Panc1 (cell line): Measurements from ENCODE around the gene GMFB. TPM values are rescaled to one million over a fixed set of nuclear protein-coding genes. Genes with fewer than 3 reads are reported as not detected.

ENCODE experiments used
- ATAC-seq: fragments of 200-7000 bp; cut with Tn5 transposase; 2 replicates; pipeline ENCODE4 v1.9.1; 2020; ENCODE audit warnings: mild to moderate bottlenecking, moderate library complexity
- Bru-seq: library from RNA; stranded (reverse); fragments of 400-500 nt; gene quantifications from one replicate; lab custom pipeline; 2021; lab: Mats Ljungman, UMichigan
- BruChase-seq, 2 experiments: library from RNA; stranded (reverse); fragments of 400-500 nt; gene quantifications; one replicate each; lab custom pipeline; 2021; lab: Mats Ljungman, UMichigan
- BruUV-seq: library from RNA; stranded (reverse); fragments of 400-500 nt; replicated peaks from 2 replicates; lab custom pipeline; 2021; lab: Mats Ljungman, UMichigan
- CTCF ChIA-PET: fragments of 300-600 bp; sonication (Branson Sonifier 250); formaldehyde crosslinking; loops from one replicate; lab custom pipeline; 2022; ENCODE audit warnings: antibody characterized with exemption; lab: Charles Lee
- POLR2A ChIA-PET: fragments of 300-600 bp; sonication (Branson Sonifier 250); formaldehyde crosslinking; loops from one replicate; lab custom pipeline; 2022; ENCODE audit warnings: antibody characterized with exemption; lab: Charles Lee
- DNase-seq: peaks from one replicate; pipeline ENCODE4 v3.0.0-alpha.2; 2010; ENCODE audit warnings: low read depth, low spot score
- H3K27ac ChIP-seq: 2 replicates; pipeline ENCODE4 v1.5.1; 2011; ENCODE audit warnings: mild to moderate bottlenecking, low read length, inconsistent platforms
- H3K27me3 ChIP-seq: fragments of 200-500 bp; sonication (Bioruptor generic); 2 replicates; pipeline ENCODE4 v1.6.0; 2014; ENCODE audit warnings: low read length, inconsistent platforms; ENCODE audit not compliant: control insufficient read depth, insufficient read depth
- H3K36me3 ChIP-seq: fragments of 200-500 bp; sonication (Bioruptor generic); 2 replicates; pipeline ENCODE4 v1.5.1; 2014; ENCODE audit warnings: inconsistent platforms, mild to moderate bottlenecking, low read length, moderate library complexity; ENCODE audit not compliant: control insufficient read depth, insufficient read depth
- H3K4me1 ChIP-seq: 2 replicates; pipeline ENCODE4 v1.5.1; 2011; ENCODE audit warnings: inconsistent platforms, mild to moderate bottlenecking, low read length, moderate library complexity; ENCODE audit not compliant: control insufficient read depth, insufficient read depth
- H3K4me3 ChIP-seq, 2 experiments: 2 replicates each; pipeline ENCODE4 v1.5.1; 2011 to 2012; ENCODE audit warnings: low read depth in 2 of 2, low read length in 2 of 2, mild to moderate bottlenecking in 2 of 2, inconsistent platforms in 1 of 2, moderate library complexity in 1 of 2
- H3K9me3 ChIP-seq: fragments of 200-500 bp; sonication (Bioruptor generic); 2 replicates; pipeline ENCODE4 v1.5.1; 2014; ENCODE audit warnings: low read depth, mild to moderate bottlenecking, inconsistent platforms, low read length, moderate library complexity; ENCODE audit not compliant: control insufficient read depth, insufficient read depth
- CTCF ChIP-seq: fragments of 450-650 bp; IDR thresholded peaks from 2 replicates; pipeline ENCODE4 v1.5.1; 2017; ENCODE audit warnings: mild to moderate bottlenecking
- POLR2AphosphoS5 ChIP-seq: IDR thresholded peaks from 2 replicates; pipeline ENCODE4 v1.6.1; 2012; ENCODE audit warnings: mild to moderate bottlenecking, low read depth, low read length, moderate library complexity
- REST ChIP-seq, 2 experiments: IDR thresholded peaks; 2 replicates each; pipeline ENCODE4 v1.6.1; 2011 to 2012; ENCODE audit warnings: low read depth in 2 of 2, control low read depth in 1 of 2, low read length in 1 of 2, mild to moderate bottlenecking in 1 of 2, moderate library complexity in 1 of 2; ENCODE audit not compliant: insufficient read depth in 1 of 2
- SIN3A ChIP-seq: IDR thresholded peaks from 2 replicates; pipeline ENCODE4 v1.6.1; 2012; ENCODE audit warnings: low read depth, mild to moderate bottlenecking, low read length, moderate library complexity, borderline replicate concordance; ENCODE audit not compliant: insufficient read depth
- TCF7L2 ChIP-seq: IDR thresholded peaks from 2 replicates; pipeline ENCODE4 v1.6.1; 2011; ENCODE audit warnings: mild to moderate bottlenecking, low read depth, low read length, inconsistent platforms
- in situ Hi-C: cut with HindIII; loops from 2 replicates; pipeline ENCODE4 v1.10.0; 2016; ENCODE audit warnings: low sequenced_read_pairs, low pct_unique_long_range_greater_than_20kb
- intact Hi-C: fragments of 100-400 bp; cut with micrococcal nuclease; formaldehyde crosslinking; loops from one replicate; pipeline ENCODE4 v1.10.0; 2022; ENCODE audit not compliant: unreplicated experiment
- long read RNA-seq: library from polyadenylated mRNA; unstranded; transcript quantifications from one replicate; pipeline ENCODE4 v2.0.0, GENCODE V29; 2021; ENCODE audit not compliant: unreplicated experiment
- polyA plus RNA-seq: library from polyadenylated mRNA; unstranded; fragments of >200 nt; gene quantifications from one replicate; pipeline ENCODE4 v1.2.1, GENCODE V29; 2012; ENCODE audit warnings: missing spikeins; ENCODE audit not compliant: insufficient read length
- total RNA-seq: library from RNA; stranded (reverse); gene quantifications from one replicate; pipeline ENCODE4 v1.2.1, GENCODE V29; 2021; ENCODE audit not compliant: unreplicated experiment

Gene GMFB
- total RNA-seq (54.2 TPM), Bru-seq, nascent RNA (percentile 94 among the genes with signal in this experiment), BruChase-seq, experiment 1, labeled RNA remaining after a 2-hour chase (percentile 97 among the genes with signal in this experiment), BruChase-seq, experiment 2, labeled RNA remaining after a 6-hour chase (percentile 99 among the genes with signal in this experiment)
- 18.2 TPM for polyA plus RNA-seq
- long read RNA-seq, full-length matches to known transcripts = 82 of 113 reads
- long read RNA-seq, partial matches to known transcripts = 8 of 113 reads
- long read RNA-seq, other reads (novel, unspliced or antisense) = 23 of 113 reads

- CTCF ChIA-PET = no interaction called here
- intact Hi-C loops (no loop called here), in situ Hi-C loops (no loop called here)
- DNase-seq (peak; percentile 54), ATAC-seq (peak; percentile 96)
- no peaks in the 10 kb centered on the region for H3K9me3 ChIP-seq
- POLR2A ChIA-PET = interaction anchor here (0.9 kb wide), 1 partner anchor 35 kb away, joined by 8 read pairs; no protein-coding TSS in a partner anchor
- H3K4me1 ChIP-seq = peaks cover 11% of the 10 kb centered on the region
- H3K4me3 ChIP-seq = peak within 1 kb of the TSS; percentile 81 to 94
- H3K27ac ChIP-seq = peak within 1 kb of the TSS; percentile 95
- no peaks in the 10 kb centered on the region for H3K27me3 ChIP-seq
- no TSS peak for BruUV-seq
- TF ChIP-seq REST (IDR thresholded peaks at IDR 0.05; ENCODE audit: insufficient read depth in 1 of 2, low read depth in 2 of 2, low read length in 1 of 2) (peak in 1 of 2 experiments; percentile 22; a peak in 1 of 4 replicates), CTCF (peak; percentile 42), POLR2AphosphoS5 (peak; percentile 73), TCF7L2 (no peak), SIN3A (0 out of 2 replicates have a peak, but pooled peaks have one; percentile 57)
- peaks cover 4% of the 10 kb centered on the region; the same call in 1 of the 2 replicates for H3K36me3 ChIP-seq
Observed at GRCh38 chr14:54488646-54489317, at the start of gene GMFB. Gene GMFB, minus strand, starts transcription at chr14:54488980. Its CDS starts 53 bp downstream, at chr14:54488927.

- no peak for DNase-seq
- Histone ChIP-seq H3K9me3 (no peaks in the 10 kb centered on the region), H3K4me3 (no peak overlapping the region), H3K27ac (no peak overlapping the region), H3K4me1 (no peaks in the 10 kb centered on the region), H3K36me3 (0 out of 2 replicates have a peak, but pooled peaks cover 2% of the 10 kb centered on the region), H3K27me3 (no peaks in the 10 kb centered on the region)
- ATAC-seq = no peak
- CTCF ChIA-PET = no interaction called here
- TF ChIP-seq CTCF = no peak
- TF ChIP-seq REST (IDR thresholded peaks at IDR 0.05; ENCODE audit: insufficient read depth in 1 of 2, low read depth in 2 of 2, low read length in 1 of 2) = no peak
- TF ChIP-seq POLR2AphosphoS5 = no peak
- no peak for TF ChIP-seq SIN3A
- no peak for TF ChIP-seq TCF7L2
- intact Hi-C loops = no loop called here
- in situ Hi-C loops = no loop called here
- BruUV-seq = no TSS peak
- POLR2A ChIA-PET = no interaction called here
Observed at GRCh38 chr14:54538055-54538454, 49.3 kb upstream of the GMFB start.
